PC-9 (cell line): ENCODE data around the gene SCAPER. TPM values are rescaled to one million over a fixed set of nuclear protein-coding genes. Genes with fewer than 3 reads are reported as not detected.

Source experiments
- BruUV-seq: library from RNA; stranded (reverse); fragments of 400-500 nt; replicated peaks from 2 replicates; lab custom pipeline; 2021; lab: Mats Ljungman, UMichigan
- CTCF ChIA-PET: fragments of 300-600 bp; sonication (Branson Sonifier 250); formaldehyde crosslinking; loops from one replicate; lab custom pipeline; 2022; ENCODE audit warnings: antibody characterized with exemption; lab: Charles Lee
- POLR2A ChIA-PET: fragments of 300-600 bp; sonication (Branson Sonifier 250); formaldehyde crosslinking; loops from one replicate; lab custom pipeline; 2022; ENCODE audit warnings: antibody characterized with exemption; ENCODE audit not compliant: unreplicated experiment; lab: Charles Lee
- DNase-seq, 2 experiments: peaks; one replicate each; pipeline versions ENCODE4 v3.0.0 to v3.0.0-alpha.2; 2015 to 2022; ENCODE audit warnings: mixed read lengths in 1 of 2
- H2AFZ ChIP-seq: fragments of 200-600 bp; sonication (generic); 2 replicates; pipeline ENCODE4 v1.8.1; 2017; ENCODE audit warnings: antibody characterized with exemption
- H3F3A ChIP-seq: fragments of 200-600 bp; sonication (generic); 2 replicates; pipeline ENCODE4 v1.8.1; 2017; ENCODE audit warnings: antibody characterized with exemption, mild to moderate bottlenecking, low read depth; ENCODE audit not compliant: insufficient read depth
- H3K27ac ChIP-seq: fragments of 200-600 bp; sonication (generic); 2 replicates; pipeline ENCODE4 v1.6.1; 2016; ENCODE audit warnings: mixed run types
- H3K27me3 ChIP-seq: fragments of 200-600 bp; sonication (generic); 2 replicates; pipeline ENCODE4 v1.6.1; 2016; ENCODE audit warnings: low read depth, mixed run types; ENCODE audit not compliant: insufficient read depth
- H3K36me3 ChIP-seq: fragments of 200-600 bp; sonication (generic); 2 replicates; pipeline ENCODE4 v1.6.1; 2016; ENCODE audit warnings: low read depth, mixed run types
- H3K4me1 ChIP-seq: fragments of 200-600 bp; sonication (generic); replicated peaks from 2 replicates; pipeline ENCODE4 v1.6.1; 2016; ENCODE audit warnings: mixed run types; ENCODE audit not compliant: insufficient read depth
- H3K4me2 ChIP-seq: fragments of 200-600 bp; sonication (generic); 2 replicates; pipeline ENCODE4 v1.6.1; 2017; ENCODE audit warnings: mixed run types
- H3K4me3 ChIP-seq: fragments of 200-600 bp; sonication (generic); 2 replicates; pipeline ENCODE4 v1.6.1; 2016; ENCODE audit warnings: mixed run types
- H3K79me2 ChIP-seq: fragments of 200-600 bp; sonication (generic); 2 replicates; pipeline ENCODE4 v1.6.1; 2017; ENCODE audit warnings: low read depth, mixed run types
- H3K9me2 ChIP-seq: fragments of 200-600 bp; sonication (generic); 2 replicates; pipeline ENCODE4 v1.8.1; 2017; ENCODE audit warnings: mild to moderate bottlenecking; ENCODE audit not compliant: insufficient read depth
- H3K9me3 ChIP-seq: fragments of 200-600 bp; sonication (generic); 2 replicates; pipeline ENCODE4 v1.8.1; 2016; ENCODE audit warnings: low read depth; ENCODE audit not compliant: insufficient read depth
- H4K20me1 ChIP-seq: fragments of 200-600 bp; sonication (generic); 2 replicates; pipeline ENCODE4 v1.8.1; 2017; ENCODE audit not compliant: insufficient read depth
- CTCF ChIP-seq: fragments of 200-600 bp; sonication (generic); conservative IDR thresholded peaks from 2 replicates; pipeline ENCODE4 v1.6.1; 2017; ENCODE audit warnings: mixed run types, antibody characterized with exemption, mild to moderate bottlenecking, moderate library complexity
- EZH2 ChIP-seq: fragments of 200-600 bp; sonication (generic); IDR thresholded peaks from 2 replicates; pipeline ENCODE4 v1.8.0; 2017; ENCODE audit warnings: antibody characterized with exemption, low read depth
- intact Hi-C: fragments of 100-400 bp; cut with micrococcal nuclease; formaldehyde crosslinking; loops from one replicate; pipeline ENCODE4 v1.10.0; 2022; ENCODE audit not compliant: unreplicated experiment
- total RNA-seq: library from RNA; stranded (reverse); gene quantifications from 2 replicates; pipeline ENCODE4 v1.2.3, GENCODE V29; 2021

The SCAPER gene
- total RNA-seq, 1 experiment from 2014 or later, result 18.7 TPM

GRCh38 chr15:76310475-76311099 is 594.6 kb downstream of the SCAPER start:
- no peaks in the 10 kb centered on the region for H3K27me3 ChIP-seq
- H4K20me1 ChIP-seq, result peaks cover 23% of the 10 kb centered on the region
- BruUV-seq, result no TSS peak
- H3K4me2 ChIP-seq, result peak overlapping the region; percentile 99
- no peak for DNase-seq
- H3K4me1 ChIP-seq, result peaks cover 60% of the 10 kb centered on the region
- peaks cover 55% of the 10 kb centered on the region for H3K79me2 ChIP-seq
- H3K36me3 ChIP-seq, result peaks cover 16% of the 10 kb centered on the region; the same call in 1 of the 2 replicates
- no peak for TF ChIP-seq CTCF
- no peak for TF ChIP-seq EZH2
- intact Hi-C loops, result loop anchor here (5.0 kb wide), 1 partner anchor 37 kb away; no protein-coding TSS in a partner anchor
- H3K9me2 ChIP-seq, result no peaks in the 10 kb centered on the region
- no peaks in the 10 kb centered on the region for H3K9me3 ChIP-seq
- CTCF ChIA-PET, result interaction anchor here (0.7 kb wide), 1 partner anchor 508 kb away, joined by 7 read pairs; no protein-coding TSS in a partner anchor
- peak overlapping the region; percentile 98 for H3K27ac ChIP-seq
- peaks cover 35% of the 10 kb centered on the region for H3F3A ChIP-seq
- H3K4me3 ChIP-seq, result peak overlapping the region; percentile 94
- POLR2A ChIA-PET, result interaction anchor here (0.6 to 0.7 kb wide), 2 partner anchors 37 to 39 kb away, joined by 5 to 6 read pairs; no protein-coding TSS in a partner anchor
- H2AFZ ChIP-seq, result peak overlapping the region; percentile 80

- Histone ChIP-seq H3K27me3 (no peaks in the 10 kb centered on the region), H3K4me2 (peak overlapping the region; percentile 99), H2AFZ (no peak overlapping the region), H4K20me1 (peaks cover 31% of the 10 kb centered on the region), H3K79me2 (peaks cover 64% of the 10 kb centered on the region), H3K36me3 (peaks cover 16% of the 10 kb centered on the region; the same call in 1 of the 2 replicates), H3K4me1 (peaks cover 52% of the 10 kb centered on the region), H3K27ac (0 out of 2 replicates have a peak overlapping the region, but pooled peaks have one; percentile 98), H3K9me3 (no peaks in the 10 kb centered on the region), H3F3A (peaks cover 32% of the 10 kb centered on the region), H3K4me3 (peak overlapping the region; percentile 94), H3K9me2 (no peaks in the 10 kb centered on the region)
- no peak for DNase-seq
- TF ChIP-seq CTCF (no peak), EZH2 (no peak)
- BruUV-seq, result no TSS peak
- POLR2A ChIA-PET, result interaction anchor here (0.6 to 0.7 kb wide), 2 partner anchors 36 to 39 kb away, joined by 5 to 6 read pairs; no protein-coding TSS in a partner anchor
- intact Hi-C loops, result loop anchor here (5.0 kb wide), 1 partner anchor 38 kb away; no protein-coding TSS in a partner anchor
- CTCF ChIA-PET, result interaction anchor here (0.7 kb wide), 1 partner anchor 508 kb away, joined by 7 read pairs; no protein-coding TSS in a partner anchor
These were observed 595.4 kb downstream of the SCAPER start for GRCh38 chr15:76309601-76310330.

DNA sequence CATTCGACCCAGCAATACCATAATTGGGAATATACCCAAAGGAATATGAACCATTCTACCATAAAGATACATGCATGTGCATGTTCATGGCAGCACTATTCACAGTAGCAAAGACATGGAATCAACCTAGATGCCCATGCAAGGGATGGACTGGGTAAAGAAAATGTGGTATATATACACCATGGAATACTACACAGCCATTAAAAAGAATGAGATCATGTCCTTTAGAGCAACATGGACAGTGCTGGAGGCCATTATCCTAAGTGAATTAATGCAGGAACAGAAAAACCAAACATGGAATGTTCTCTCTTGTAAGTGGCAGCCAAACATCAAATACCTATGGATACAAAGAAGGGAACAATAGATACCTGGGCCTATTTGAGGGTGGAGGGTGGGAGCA is 601.2 kb downstream of the SCAPER start:
- H3K9me3 ChIP-seq, result no peaks in the 10 kb centered on the region
- no peak overlapping the region for H3K4me2 ChIP-seq
- no TSS peak for BruUV-seq
- H3K9me2 ChIP-seq, result no peaks in the 10 kb centered on the region
- intact Hi-C loops, result no loop called here
- no peak overlapping the region for H3K4me3 ChIP-seq
- no peak for DNase-seq
- peaks cover 7% of the 10 kb centered on the region; the same call in 1 of the 2 replicates for H3K4me1 ChIP-seq
- TF ChIP-seq CTCF, result no peak
- TF ChIP-seq EZH2, result no peak
- H3F3A ChIP-seq, result peaks cover 11% of the 10 kb centered on the region; the same call in 1 of the 2 replicates
- peaks cover 16% of the 10 kb centered on the region for H3K36me3 ChIP-seq
- POLR2A ChIA-PET, result no interaction called here
- CTCF ChIA-PET, result no interaction called here
- no peak overlapping the region for H2AFZ ChIP-seq
- H3K27me3 ChIP-seq, result no peaks in the 10 kb centered on the region
- H4K20me1 ChIP-seq, result peaks cover 71% of the 10 kb centered on the region
- no peak overlapping the region for H3K27ac ChIP-seq
- H3K79me2 ChIP-seq, result peaks cover 100% of the 10 kb centered on the region
